Loucy (cell line): ENCODE results near the gene RFPL4AL1.

Source experiments
- H2AFZ ChIP-seq: fragments of 200-600 bp; sonication (generic); 2 replicates; pipeline ENCODE4 v1.6.0; 2016; ENCODE audit warnings: antibody characterized with exemption, mild to moderate bottlenecking, low read length, moderate library complexity
- H3F3A ChIP-seq: fragments of 200-600 bp; 2 replicates; pipeline ENCODE4 v1.6.0; 2016; ENCODE audit warnings: antibody characterized with exemption, low read depth, mild to moderate bottlenecking
- H3K27me3 ChIP-seq: fragments of 200-600 bp; sonication (generic); 2 replicates; pipeline ENCODE4 v1.6.1; 2014; ENCODE audit warnings: low read length, mild to moderate bottlenecking; ENCODE audit not compliant: insufficient read depth, poor library complexity, severe bottlenecking
- H3K36me3 ChIP-seq: fragments of 200-600 bp; sonication (generic); 2 replicates; pipeline ENCODE4 v1.6.1; 2016; ENCODE audit warnings: low read length; ENCODE audit not compliant: insufficient read depth
- H3K4me1 ChIP-seq: fragments of 200-600 bp; sonication (generic); 2 replicates; pipeline ENCODE4 v1.5.1; 2014; ENCODE audit warnings: low read length, mild to moderate bottlenecking; ENCODE audit not compliant: insufficient read depth, poor library complexity, severe bottlenecking
- H3K4me2 ChIP-seq: fragments of 200-600 bp; sonication (generic); 2 replicates; pipeline ENCODE4 v1.6.0; 2014; ENCODE audit warnings: antibody characterized with exemption, low read length, low read depth, mild to moderate bottlenecking; ENCODE audit not compliant: poor library complexity, severe bottlenecking
- H3K4me3 ChIP-seq: fragments of 200-600 bp; sonication (generic); 2 replicates; pipeline ENCODE4 v1.5.1; 2014; ENCODE audit warnings: low read length, mild to moderate bottlenecking, mixed read lengths; ENCODE audit not compliant: poor library complexity, severe bottlenecking
- H3K79me2 ChIP-seq: fragments of 200-600 bp; sonication (generic); 2 replicates; pipeline ENCODE4 v1.6.1; 2014; ENCODE audit warnings: low read length; ENCODE audit not compliant: insufficient read depth
- H3K9ac ChIP-seq: fragments of 200-600 bp; sonication (generic); 2 replicates; pipeline ENCODE4 v1.6.0; 2014; ENCODE audit warnings: mild to moderate bottlenecking, low read depth, low read length, moderate library complexity; ENCODE audit not compliant: poor library complexity, severe bottlenecking
- H3K9me2 ChIP-seq: fragments of 200-600 bp; sonication (generic); replicated peaks from 2 replicates; pipeline ENCODE4 v1.6.1; 2016; ENCODE audit warnings: low read depth, low read length, mixed read lengths
- H3K9me3 ChIP-seq: fragments of 200-600 bp; sonication (generic); 2 replicates; pipeline ENCODE4 v1.6.1; 2014; ENCODE audit warnings: mild to moderate bottlenecking, antibody characterized with exemption, low read length, low read depth; ENCODE audit not compliant: insufficient read depth
- H4K20me1 ChIP-seq: fragments of 200-600 bp; sonication (generic); 2 replicates; pipeline ENCODE4 v1.6.0; 2014; ENCODE audit warnings: antibody characterized with exemption, low read length, mild to moderate bottlenecking; ENCODE audit not compliant: insufficient read depth, poor library complexity, severe bottlenecking
- EZH2phosphoT487 ChIP-seq: fragments of 200-600 bp; IDR thresholded peaks from 2 replicates; pipeline ENCODE4 v1.6.1; 2018; ENCODE audit warnings: antibody characterized with exemption, mild to moderate bottlenecking, moderate library complexity, borderline replicate concordance
- TF ChIP-seq, protein P1 (sequence below): fragments of 200-600 bp; sonication (generic); conservative IDR thresholded peaks from 2 replicates; pipeline ENCODE4 v1.5.1; 2014; ENCODE audit warnings: mild to moderate bottlenecking, antibody characterized with exemption, low read length

RFPL4AL1 gene

GRCh38 chr19:55781112-55781511, 12.2 kb downstream of the RFPL4AL1 start:
- H3K9me2 ChIP-seq: no peaks in the 10 kb centered on the region
- H3K4me2 ChIP-seq: no peak overlapping the region
- no peaks in the 10 kb centered on the region for H4K20me1 ChIP-seq
- H2AFZ ChIP-seq: no peak overlapping the region
- H3K4me1 ChIP-seq: no peaks in the 10 kb centered on the region
- no peak overlapping the region for H3K4me3 ChIP-seq
- H3K27me3 ChIP-seq: no peaks in the 10 kb centered on the region
- H3K79me2 ChIP-seq: no peaks in the 10 kb centered on the region
- TF ChIP-seq, protein P1, sequence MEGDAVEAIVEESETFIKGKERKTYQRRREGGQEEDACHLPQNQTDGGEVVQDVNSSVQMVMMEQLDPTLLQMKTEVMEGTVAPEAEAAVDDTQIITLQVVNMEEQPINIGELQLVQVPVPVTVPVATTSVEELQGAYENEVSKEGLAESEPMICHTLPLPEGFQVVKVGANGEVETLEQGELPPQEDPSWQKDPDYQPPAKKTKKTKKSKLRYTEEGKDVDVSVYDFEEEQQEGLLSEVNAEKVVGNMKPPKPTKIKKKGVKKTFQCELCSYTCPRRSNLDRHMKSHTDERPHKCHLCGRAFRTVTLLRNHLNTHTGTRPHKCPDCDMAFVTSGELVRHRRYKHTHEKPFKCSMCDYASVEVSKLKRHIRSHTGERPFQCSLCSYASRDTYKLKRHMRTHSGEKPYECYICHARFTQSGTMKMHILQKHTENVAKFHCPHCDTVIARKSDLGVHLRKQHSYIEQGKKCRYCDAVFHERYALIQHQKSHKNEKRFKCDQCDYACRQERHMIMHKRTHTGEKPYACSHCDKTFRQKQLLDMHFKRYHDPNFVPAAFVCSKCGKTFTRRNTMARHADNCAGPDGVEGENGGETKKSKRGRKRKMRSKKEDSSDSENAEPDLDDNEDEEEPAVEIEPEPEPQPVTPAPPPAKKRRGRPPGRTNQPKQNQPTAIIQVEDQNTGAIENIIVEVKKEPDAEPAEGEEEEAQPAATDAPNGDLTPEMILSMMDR: no peak
- no peak for TF ChIP-seq EZH2phosphoT487
- no peaks in the 10 kb centered on the region for H3F3A ChIP-seq
- no peaks in the 10 kb centered on the region for H3K9me3 ChIP-seq
- no peaks in the 10 kb centered on the region for H3K36me3 ChIP-seq
- no peak overlapping the region for H3K9ac ChIP-seq

DNA sequence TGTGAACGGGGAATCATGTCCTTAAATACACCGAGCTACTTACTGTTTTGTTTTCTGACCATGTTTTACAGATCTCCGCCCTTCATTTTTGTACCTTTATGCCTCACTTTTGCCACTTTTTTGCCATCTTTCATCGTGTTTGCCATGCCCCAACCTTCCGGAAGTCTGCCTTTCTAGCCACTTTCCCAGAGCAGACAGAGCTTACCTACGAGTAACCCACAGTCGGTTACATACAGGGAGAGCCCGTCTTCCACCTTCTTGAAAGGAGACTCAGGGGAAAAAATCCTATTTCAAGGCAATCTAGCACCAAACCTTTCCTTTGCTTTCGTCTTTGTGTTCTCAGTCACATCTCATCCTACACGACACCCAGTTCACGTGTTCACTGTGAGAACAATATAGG, 26.1 kb downstream of the RFPL4AL1 start:
- Histone ChIP-seq H3K27me3 (no peaks in the 10 kb centered on the region), H3K36me3 (no peaks in the 10 kb centered on the region), H3K4me1 (no peaks in the 10 kb centered on the region), H3K4me2 (no peak overlapping the region), H2AFZ (no peak overlapping the region), H3K4me3 (no peak overlapping the region), H3K9me3 (0 out of 2 replicates have a peak, but pooled peaks cover 3% of the 10 kb centered on the region), H3K9ac (no peak overlapping the region), H3F3A (no peaks in the 10 kb centered on the region), H3K79me2 (no peaks in the 10 kb centered on the region), H3K9me2 (no peaks in the 10 kb centered on the region), H4K20me1 (no peaks in the 10 kb centered on the region)
- TF ChIP-seq EZH2phosphoT487: no peak
- TF ChIP-seq, protein P1: no peak

GRCh38 chr19:55801416-55801815, 32.5 kb downstream of the RFPL4AL1 start:
- Histone ChIP-seq H3K9ac (no peak overlapping the region), H3K4me2 (no peak overlapping the region), H3K27me3 (no peaks in the 10 kb centered on the region), H3K4me1 (no peaks in the 10 kb centered on the region), H2AFZ (no peak overlapping the region), H3K79me2 (no peaks in the 10 kb centered on the region), H3K36me3 (no peaks in the 10 kb centered on the region), H3F3A (no peaks in the 10 kb centered on the region), H3K9me2 (no peaks in the 10 kb centered on the region), H4K20me1 (no peaks in the 10 kb centered on the region), H3K9me3 (peaks cover 3% of the 10 kb centered on the region; the same call in 1 of the 2 replicates), H3K4me3 (no peak overlapping the region)
- TF ChIP-seq, protein P1: no peak
- no peak for TF ChIP-seq EZH2phosphoT487
